ENCODE results near the gene ANKS1A.
A peak's percentile ranks its signal among the peaks of the same experiment; 100 is the strongest.

ANKS1A gene

DNA sequence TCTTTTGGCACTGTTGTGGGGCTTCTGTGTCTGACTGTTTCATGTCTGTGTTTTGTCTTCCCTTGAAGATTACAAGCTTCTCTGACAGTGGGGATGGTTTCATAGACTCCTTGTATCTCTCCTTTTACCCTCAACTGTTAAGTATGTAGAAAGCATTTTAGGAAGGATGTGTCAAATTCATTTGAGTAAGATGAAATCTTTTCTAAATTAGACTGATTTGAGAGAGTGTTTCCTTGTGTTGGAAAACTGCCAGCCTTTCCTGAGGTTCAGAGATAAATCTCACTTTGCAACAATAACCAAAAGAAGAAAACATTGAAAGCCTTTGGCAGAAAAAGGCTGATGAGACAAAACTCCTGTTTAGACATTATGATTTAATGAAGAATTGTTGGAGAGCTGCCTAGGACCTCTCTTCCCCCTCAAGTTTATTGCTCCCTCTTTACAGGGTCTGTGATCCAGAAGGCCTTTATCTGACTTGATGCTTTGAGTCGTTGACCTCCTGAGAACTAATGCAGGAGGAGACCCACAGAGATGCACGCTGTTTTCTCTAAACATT, 68.3 kb downstream of the ANKS1A start:
- DNase-seq (ENCODE audit: low spot score) = no peak

DNA sequence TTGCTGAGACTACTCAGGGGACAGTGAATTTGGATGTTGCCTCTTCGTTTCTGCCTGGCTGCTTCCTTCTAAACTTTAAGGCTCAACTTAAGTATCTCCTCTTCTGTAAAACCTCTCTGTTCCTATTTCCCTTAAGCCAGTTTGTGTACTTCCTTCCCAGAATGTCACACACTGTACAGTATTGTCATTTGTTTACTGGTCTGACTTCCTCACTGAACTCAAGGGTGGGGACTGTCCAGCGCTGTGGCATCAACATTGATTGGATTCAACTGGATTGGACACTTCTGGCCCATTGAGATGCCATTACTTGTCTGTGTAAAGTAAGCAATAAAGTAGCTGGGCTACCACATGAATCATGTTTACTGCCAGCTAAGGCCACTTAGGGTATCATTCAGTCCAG, 69.7 kb downstream of the ANKS1A start:
- DNase-seq (ENCODE audit: low spot score) = no peak

GRCh38 chr6:34959224-34959623, 70.2 kb downstream of the ANKS1A start:
- DNase-seq (ENCODE audit: low spot score) = no peak

- no peak for DNase-seq (ENCODE audit: low spot score)
Measured at GRCh38 chr6:34961082-34961481, 72.0 kb downstream of the ANKS1A start.

GRCh38 chr6:34961574-34961973, 72.5 kb downstream of the ANKS1A start:
- no peak for DNase-seq (ENCODE audit: low spot score)

- DNase-seq (ENCODE audit: low spot score) = no peak
Measured at GRCh38 chr6:34964564-34964963, 75.5 kb downstream of the ANKS1A start.

GRCh38 chr6:34967461-34967860, 78.4 kb downstream of the ANKS1A start:
- DNase-seq (ENCODE audit: low spot score) = no peak

DNA sequence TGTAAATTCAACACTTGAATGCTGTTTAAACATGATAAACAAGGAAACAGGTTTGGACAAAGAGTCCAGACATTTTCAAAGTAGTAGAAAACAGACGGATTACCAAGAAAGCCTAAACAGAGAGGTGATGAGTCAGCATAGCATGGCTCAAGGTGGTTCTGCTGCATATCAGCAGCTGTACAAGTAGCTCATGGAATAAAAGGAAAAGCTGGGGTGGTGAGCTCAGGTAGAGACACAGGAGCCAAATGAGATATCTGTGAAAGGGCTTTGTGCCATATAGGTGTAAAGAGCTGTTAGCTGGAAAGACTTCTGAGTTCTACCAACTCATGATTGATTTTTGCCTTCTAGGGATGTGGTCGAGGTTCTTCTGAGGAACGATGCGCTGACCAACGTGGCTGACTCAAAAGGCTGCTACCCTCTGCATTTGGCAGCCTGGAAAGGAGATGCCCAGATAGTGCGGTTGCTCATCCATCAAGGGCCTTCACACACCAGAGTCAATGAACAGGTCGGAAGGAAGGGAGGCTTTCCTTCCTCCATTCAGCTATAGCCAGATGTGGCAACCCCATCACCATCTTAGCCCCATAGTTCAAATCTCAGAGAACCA, 80.7 kb downstream of the ANKS1A start:
- no peak for DNase-seq (ENCODE audit: low spot score)

DNA sequence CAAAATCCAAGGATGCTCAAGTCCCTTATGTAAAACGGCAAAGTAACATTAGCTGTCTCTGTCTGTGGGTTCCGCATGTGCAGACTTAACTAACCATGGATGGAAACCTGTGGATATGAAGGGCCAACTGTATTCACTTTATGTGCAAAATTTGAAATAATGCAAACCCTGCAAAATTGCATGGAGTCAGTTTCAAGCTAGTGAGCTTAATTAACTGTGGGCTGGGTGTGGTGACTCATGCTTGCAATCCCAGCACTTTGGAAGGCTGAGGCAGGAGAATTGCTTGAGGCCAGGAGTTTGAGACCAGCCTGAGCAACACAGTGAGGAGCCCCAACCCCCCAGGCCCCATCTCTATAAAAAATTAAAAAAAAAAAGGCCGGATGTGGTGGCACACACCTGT, 81.4 kb downstream of the ANKS1A start:
- no peak for DNase-seq (ENCODE audit: low spot score)

- DNase-seq (ENCODE audit: low spot score) = no peak
Measured at GRCh38 chr6:34970957-34971356, 81.9 kb downstream of the ANKS1A start.

- no peak for DNase-seq (ENCODE audit: low spot score)
Measured at GRCh38 chr6:34973547-34974248, 84.6 kb downstream of the ANKS1A start.

DNA sequence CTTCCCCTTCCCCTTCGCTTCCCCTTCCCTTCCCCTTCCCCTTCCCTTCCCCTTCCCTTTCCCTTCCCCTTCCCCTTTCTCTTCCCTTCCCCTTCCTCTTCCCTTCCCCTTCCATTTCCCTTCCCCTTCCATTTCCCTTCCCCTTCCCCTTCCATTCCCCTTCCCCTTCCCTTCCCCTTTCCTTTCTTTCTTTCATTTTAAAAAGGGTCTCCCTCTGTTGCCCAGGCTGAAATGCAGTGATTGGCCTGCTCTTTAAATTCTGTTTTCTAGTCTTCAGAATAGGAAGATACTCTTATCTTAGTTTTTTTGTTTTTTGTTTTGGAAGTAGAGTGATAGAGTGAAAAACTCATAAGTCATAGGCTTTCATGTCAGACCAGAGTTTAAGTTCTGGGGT, 85.2 kb downstream of the ANKS1A start:
- DNase-seq (ENCODE audit: low spot score) = no peak

GRCh38 chr6:34976239-34976638, 87.2 kb downstream of the ANKS1A start:
- DNase-seq (ENCODE audit: low spot score) = no peak

DNA sequence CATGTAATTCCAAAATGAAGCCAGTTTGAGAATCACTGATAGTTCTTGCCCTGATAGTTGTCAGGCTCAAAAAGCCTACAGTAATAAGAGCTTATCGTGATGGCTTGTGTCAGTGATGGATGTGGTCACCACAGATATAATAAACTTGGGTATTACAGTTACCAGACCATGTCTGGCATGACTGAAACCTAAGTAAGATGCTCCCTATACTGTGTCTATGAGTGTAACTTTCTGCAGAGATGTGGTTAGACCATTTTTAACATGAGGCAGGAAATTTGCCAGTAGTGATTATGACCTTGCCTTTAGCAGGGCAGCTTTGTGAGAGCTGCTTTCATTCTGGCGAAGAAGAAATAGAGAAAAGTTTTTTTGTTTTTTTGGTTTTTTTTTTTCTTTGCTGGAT, 90.2 kb downstream of the ANKS1A start:
- DNase-seq (ENCODE audit: low spot score) = no peak

GRCh38 chr6:34979994-34980393, 90.9 kb downstream of the ANKS1A start:
- no peak for DNase-seq (ENCODE audit: low spot score)

- DNase-seq (ENCODE audit: low spot score) = no peak
Measured at GRCh38 chr6:34981366-34981765, 92.3 kb downstream of the ANKS1A start.

DNA sequence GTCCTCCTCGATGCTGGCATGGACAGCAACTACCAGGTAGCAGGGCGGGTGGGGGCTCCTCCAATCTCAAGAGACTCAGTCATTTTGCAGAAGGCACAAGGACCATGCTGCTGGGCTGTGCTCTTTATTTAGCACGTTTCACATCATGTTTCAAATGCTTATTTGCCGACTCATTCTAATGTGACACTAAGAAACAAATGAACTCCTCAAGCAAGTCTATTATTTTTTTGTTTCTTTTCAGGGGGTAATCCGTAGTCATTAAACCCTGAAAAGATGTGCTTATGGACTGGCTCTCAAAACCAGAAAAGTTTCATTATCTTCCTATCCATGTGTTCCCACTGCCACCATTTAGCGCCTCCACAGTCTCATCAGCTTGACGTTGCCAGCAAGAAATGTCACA, 92.9 kb downstream of the ANKS1A start:
- DNase-seq (ENCODE audit: low spot score) = no peak

DNA sequence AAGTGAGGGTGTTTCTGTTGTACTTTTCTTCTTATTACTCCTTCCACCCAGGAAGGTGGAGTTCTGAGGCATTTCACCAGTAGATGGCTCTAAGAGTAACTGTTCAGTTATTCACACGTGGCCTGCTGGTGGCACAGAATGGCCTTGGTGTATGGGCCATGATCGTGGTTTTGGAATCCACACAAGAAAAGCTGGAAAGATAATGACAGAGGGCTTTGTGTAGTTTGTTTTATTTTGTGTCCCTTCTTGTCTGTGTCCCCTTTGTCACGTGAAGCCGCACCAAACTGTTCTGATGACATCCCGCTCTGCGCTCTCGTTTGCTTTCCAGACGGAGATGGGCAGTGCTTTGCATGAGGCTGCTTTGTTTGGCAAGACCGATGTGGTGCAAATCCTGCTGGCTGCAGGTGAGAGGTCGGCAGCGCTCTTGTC, 93.4 kb downstream of the ANKS1A start:
- no peak for DNase-seq (ENCODE audit: low spot score)

- no peak for DNase-seq (ENCODE audit: low spot score)
Measured at GRCh38 chr6:34984416-34984815, 95.4 kb downstream of the ANKS1A start.

GRCh38 chr6:34985236-34985635, 96.2 kb downstream of the ANKS1A start:
- DNase-seq (ENCODE audit: low spot score) = no peak

- DNase-seq (ENCODE audit: low spot score) = peak; percentile 69
Measured at GRCh38 chr6:34986845-34987246, 97.8 kb downstream of the ANKS1A start.

GRCh38 chr6:34987506-34987905, 98.5 kb downstream of the ANKS1A start:
- no peak for DNase-seq (ENCODE audit: low spot score)

DNA sequence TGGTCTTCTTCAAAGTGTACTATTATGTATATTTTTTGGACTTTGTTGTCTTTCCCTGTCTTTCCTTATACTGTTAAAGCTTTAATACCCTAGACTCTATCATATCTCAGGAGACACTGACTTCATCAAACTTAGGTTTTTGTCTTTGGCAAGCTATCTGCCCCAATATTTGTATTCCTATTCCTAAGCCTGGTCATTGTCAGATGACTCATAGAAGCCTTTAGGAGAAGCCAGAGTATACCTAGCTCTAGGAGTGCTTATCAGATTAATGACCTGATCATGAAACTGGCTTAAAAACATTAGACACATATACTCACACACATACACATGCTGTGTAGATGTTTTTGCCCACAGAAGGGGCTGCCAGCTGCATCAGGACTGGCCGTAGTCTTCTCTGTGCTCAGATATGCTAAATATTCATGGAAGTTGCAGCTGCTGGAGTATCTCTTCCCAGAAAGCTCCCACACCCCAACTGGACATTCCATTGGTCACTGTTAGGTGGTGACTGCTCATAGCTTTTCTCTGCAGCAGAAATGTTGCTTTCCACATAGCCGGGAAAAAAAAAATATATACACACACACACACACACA, 102.0 kb downstream of the ANKS1A start:
- no peak for DNase-seq (ENCODE audit: low spot score)
